Mesendoderm (in vitro differentiated cells): ENCODE data around the gene MINAR1.

Experiments
- DNase-seq: peaks from one replicate; pipeline ENCODE4 v3.0.0; 2013
- H2AK5ac ChIP-seq: 2 replicates; pipeline ENCODE4 v1.6.1; 2013; ENCODE audit warnings: low read length, inconsistent platforms
- H2BK120ac ChIP-seq: 2 replicates; pipeline ENCODE4 v1.6.1; 2013; ENCODE audit warnings: low read depth, mild to moderate bottlenecking, low read length, moderate library complexity, mixed read lengths
- H2BK15ac ChIP-seq: replicated peaks from 2 replicates; pipeline ENCODE4 v1.6.1; 2013; ENCODE audit warnings: low read depth, mild to moderate bottlenecking, moderate library complexity
- H2BK5ac ChIP-seq: 2 replicates; pipeline ENCODE4 v1.6.1; 2013; ENCODE audit warnings: low read length, inconsistent platforms
- H3K18ac ChIP-seq: 2 replicates; pipeline ENCODE4 v1.6.1; 2013; ENCODE audit warnings: mild to moderate bottlenecking, low read length, mixed read lengths
- H3K23ac ChIP-seq: one replicate; pipeline ENCODE4 v1.6.1; 2013; ENCODE audit warnings: low read length
- H3K27ac ChIP-seq: 2 replicates; pipeline ENCODE4 v1.5.1; 2013; ENCODE audit warnings: low read depth, mild to moderate bottlenecking, inconsistent platforms, low read length, moderate library complexity
- H3K27me3 ChIP-seq: 2 replicates; pipeline ENCODE4 v1.6.1; 2013; ENCODE audit warnings: low read length, control low read depth, mild to moderate bottlenecking, inconsistent platforms; ENCODE audit not compliant: insufficient read depth, poor library complexity
- H3K36me3 ChIP-seq: 2 replicates; pipeline ENCODE4 v1.6.1; 2013; ENCODE audit warnings: low read length, inconsistent platforms; ENCODE audit not compliant: control insufficient read depth, insufficient read depth
- H3K4ac ChIP-seq: one replicate; pipeline ENCODE4 v1.6.1; 2013; ENCODE audit warnings: low read depth, mild to moderate bottlenecking, low read length, moderate library complexity
- H3K4me1 ChIP-seq: 2 replicates; pipeline ENCODE4 v1.6.1; 2013; ENCODE audit warnings: low read depth, low read length, inconsistent platforms; ENCODE audit not compliant: control insufficient read depth
- H3K4me2 ChIP-seq: 2 replicates; pipeline ENCODE4 v1.6.1; 2013; ENCODE audit warnings: low read length
- H3K4me3 ChIP-seq: 2 replicates; pipeline ENCODE4 v1.5.1; 2013; ENCODE audit warnings: mild to moderate bottlenecking, low read length
- H3K56ac ChIP-seq: one replicate; pipeline ENCODE4 v1.6.1; 2013; ENCODE audit warnings: low read length
- H3K79me1 ChIP-seq: 2 replicates; pipeline ENCODE4 v1.6.1; 2013; ENCODE audit warnings: low read length, inconsistent platforms
- H3K79me2 ChIP-seq: 2 replicates; pipeline ENCODE4 v1.6.1; 2013; ENCODE audit warnings: mild to moderate bottlenecking, low read length; ENCODE audit not compliant: control insufficient read depth, insufficient read depth
- H3K9ac ChIP-seq: 2 replicates; pipeline ENCODE4 v1.6.1; 2013; ENCODE audit warnings: low read length, inconsistent platforms
- H4K5ac ChIP-seq: one replicate; pipeline ENCODE4 v1.6.1; 2013; ENCODE audit warnings: low read length
- H4K8ac ChIP-seq: one replicate; pipeline ENCODE4 v1.6.1; 2013; ENCODE audit warnings: low read depth, mild to moderate bottlenecking, control low read depth, low read length, moderate library complexity
- WGBS: extraction: QIAGEN DNeasy Blood & Tissue Kit; methylation state at CpG from one replicate; pipeline ENCODE4 v1.1.7; 2013; ENCODE audit warnings: low lambda C conversion rate, missing lambda C conversion rate; ENCODE audit not compliant: insufficient coverage; ENCODE audit errors: extremely low coverage; 5-methylcytosine and 5-hydroxymethylcytosine counted together

The MINAR1 gene

DNA sequence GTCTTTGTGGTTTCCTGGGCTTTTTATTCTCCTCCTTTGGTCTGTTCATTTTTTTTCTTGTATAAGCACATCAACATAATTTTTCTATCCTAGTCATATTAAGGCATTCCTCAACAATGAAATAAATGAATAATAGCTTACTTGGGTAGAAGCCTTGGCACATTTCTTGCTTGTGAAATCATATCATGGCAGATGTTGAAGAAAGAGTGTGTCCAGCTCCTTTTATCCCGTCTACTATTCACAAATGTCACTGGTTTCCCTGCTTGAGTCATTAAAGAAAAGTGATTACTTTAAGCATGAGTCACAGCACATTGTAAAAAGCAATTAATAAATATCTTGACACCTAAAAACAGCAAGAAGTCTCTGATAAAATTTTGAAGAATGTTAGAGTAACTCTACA is 42.1 kb downstream of the MINAR1 start:
- H3K18ac ChIP-seq = no peak overlapping the region
- no peak overlapping the region for H2BK15ac ChIP-seq
- H3K9ac ChIP-seq = no peak overlapping the region
- H3K27ac ChIP-seq = no peak overlapping the region
- H3K4me2 ChIP-seq = no peak overlapping the region
- no peak overlapping the region for H4K8ac ChIP-seq
- no peak overlapping the region for H3K23ac ChIP-seq
- DNase-seq = no peak
- no peak overlapping the region for H2BK5ac ChIP-seq
- H3K79me2 ChIP-seq = no peaks in the 10 kb centered on the region
- WGBS = no CpG with 5 or more reads among the region's 1 CpG
- no peak overlapping the region for H3K4ac ChIP-seq
- H3K36me3 ChIP-seq = no peaks in the 10 kb centered on the region
- no peak overlapping the region for H4K5ac ChIP-seq
- H3K4me3 ChIP-seq = no peak overlapping the region
- H3K79me1 ChIP-seq = no peaks in the 10 kb centered on the region
- H2BK120ac ChIP-seq = no peak overlapping the region
- H3K4me1 ChIP-seq = no peaks in the 10 kb centered on the region
- H2AK5ac ChIP-seq = no peak overlapping the region
- H3K27me3 ChIP-seq = no peaks in the 10 kb centered on the region
- no peak overlapping the region for H3K56ac ChIP-seq

DNA sequence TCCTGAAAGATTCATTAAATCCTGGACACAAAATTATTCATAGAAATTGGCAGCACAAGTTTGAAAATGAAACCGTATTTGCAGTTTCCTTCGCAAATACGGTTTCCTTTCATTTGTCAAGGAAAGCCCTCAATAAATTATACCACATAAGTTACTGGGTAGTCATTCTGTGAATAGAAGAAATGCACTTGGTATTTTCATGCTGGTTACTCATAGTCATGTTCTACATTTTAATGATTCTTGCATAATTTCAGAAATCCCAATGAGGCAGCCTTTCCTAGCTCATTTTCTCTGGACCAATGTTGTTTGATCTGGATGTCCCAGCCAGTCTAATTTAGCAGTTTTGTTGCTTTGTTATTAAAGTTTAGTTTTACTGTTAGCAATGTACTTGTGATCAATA is 43.2 kb downstream of the MINAR1 start:
- no peak overlapping the region for H2BK120ac ChIP-seq
- no peak overlapping the region for H3K4ac ChIP-seq
- no peak overlapping the region for H2AK5ac ChIP-seq
- WGBS = no CpG with 5 or more reads among the region's 3 CpGs
- H3K4me1 ChIP-seq = no peaks in the 10 kb centered on the region
- no peak overlapping the region for H3K18ac ChIP-seq
- H4K5ac ChIP-seq = no peak overlapping the region
- H3K23ac ChIP-seq = no peak overlapping the region
- no peaks in the 10 kb centered on the region for H3K27me3 ChIP-seq
- no peaks in the 10 kb centered on the region for H3K79me1 ChIP-seq
- H3K9ac ChIP-seq = no peak overlapping the region
- no peaks in the 10 kb centered on the region for H3K36me3 ChIP-seq
- no peak overlapping the region for H2BK5ac ChIP-seq
- no peak for DNase-seq
- H3K4me3 ChIP-seq = no peak overlapping the region
- H3K79me2 ChIP-seq = no peaks in the 10 kb centered on the region
- H3K27ac ChIP-seq = no peak overlapping the region
- H3K4me2 ChIP-seq = no peak overlapping the region
- H3K56ac ChIP-seq = no peak overlapping the region
- no peak overlapping the region for H2BK15ac ChIP-seq
- no peak overlapping the region for H4K8ac ChIP-seq

GRCh38 chr15:79478108-79478507 is 46.0 kb downstream of the MINAR1 start:
- DNase-seq = no peak
- no peak overlapping the region for H2BK15ac ChIP-seq

DNA sequence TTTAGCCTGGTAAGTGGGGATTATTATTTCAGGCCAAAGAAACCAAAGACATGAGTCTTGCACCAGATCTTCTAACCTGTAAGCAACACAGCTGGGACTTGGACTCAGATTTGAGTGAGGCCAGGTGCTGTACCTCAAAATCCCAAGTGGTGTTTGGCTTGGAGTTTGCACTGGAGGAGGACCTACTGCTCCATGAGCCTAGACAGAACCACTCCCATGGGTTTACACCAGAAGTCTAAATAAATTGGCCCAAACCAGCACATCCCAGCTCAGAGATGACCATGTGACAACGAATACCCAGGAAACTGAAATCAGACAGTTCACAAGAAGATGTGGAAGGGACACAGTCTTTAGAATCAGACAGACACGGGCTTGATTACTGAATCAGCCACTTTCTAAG is 47.5 kb downstream of the MINAR1 start:
- Histone ChIP-seq H3K18ac (no peak overlapping the region), H3K4me2 (no peak overlapping the region), H3K23ac (no peak overlapping the region), H3K36me3 (no peaks in the 10 kb centered on the region), H4K5ac (no peak overlapping the region), H3K79me2 (no peaks in the 10 kb centered on the region), H2BK5ac (no peak overlapping the region), H3K9ac (no peak overlapping the region), H3K4me1 (no peaks in the 10 kb centered on the region), H3K79me1 (no peaks in the 10 kb centered on the region), H2AK5ac (no peak overlapping the region), H3K4me3 (no peak overlapping the region), H3K27me3 (no peaks in the 10 kb centered on the region), H3K4ac (no peak overlapping the region), H2BK120ac (no peak overlapping the region), H3K56ac (no peak overlapping the region), H3K27ac (no peak overlapping the region), H4K8ac (no peak overlapping the region), H2BK15ac (no peak overlapping the region)
- WGBS = no CpG with 5 or more reads among the region's 2 CpGs
- DNase-seq = no peak

More at GRCh38 chr15:79478108-79478507, 46.0 kb downstream of the MINAR1 start:
- H3K56ac ChIP-seq = no peak overlapping the region
- no peak overlapping the region for H3K23ac ChIP-seq
- H3K79me2 ChIP-seq = no peaks in the 10 kb centered on the region
- no peak overlapping the region for H4K8ac ChIP-seq
- no peak overlapping the region for H3K9ac ChIP-seq
- H3K36me3 ChIP-seq = no peaks in the 10 kb centered on the region
- no peaks in the 10 kb centered on the region for H3K79me1 ChIP-seq
- H3K27ac ChIP-seq = no peak overlapping the region
- WGBS = no CpG with 5 or more reads among the region's 7 CpGs
- H3K4ac ChIP-seq = no peak overlapping the region
- H2BK5ac ChIP-seq = no peak overlapping the region
- no peak overlapping the region for H3K18ac ChIP-seq
- no peak overlapping the region for H2AK5ac ChIP-seq
- H3K27me3 ChIP-seq = no peaks in the 10 kb centered on the region
- no peak overlapping the region for H2BK120ac ChIP-seq
- no peak overlapping the region for H3K4me2 ChIP-seq
- H3K4me1 ChIP-seq = no peaks in the 10 kb centered on the region
- H4K5ac ChIP-seq = no peak overlapping the region
- no peak overlapping the region for H3K4me3 ChIP-seq

DNA sequence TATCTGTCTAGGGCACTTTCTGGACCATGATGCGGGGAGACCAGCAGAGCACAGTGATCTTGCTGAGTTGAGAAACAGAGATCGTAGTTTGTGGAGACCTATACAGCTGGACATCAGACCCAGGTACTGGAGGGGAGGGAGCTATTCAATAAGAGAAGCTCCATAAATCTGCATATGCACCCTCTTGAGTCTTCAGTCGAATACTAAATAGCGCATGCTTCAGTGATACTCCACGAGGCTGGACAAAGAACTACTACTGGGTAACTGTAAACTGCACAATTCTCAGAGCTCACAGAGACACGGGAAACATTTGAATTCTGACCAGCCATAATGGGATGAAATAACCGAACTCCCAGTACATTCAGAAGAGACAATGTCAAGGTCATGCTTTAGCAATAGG is 49.7 kb downstream of the MINAR1 start:
- H3K4ac ChIP-seq = no peak overlapping the region
- H3K27ac ChIP-seq = no peak overlapping the region
- H3K23ac ChIP-seq = no peak overlapping the region
- H3K4me1 ChIP-seq = no peaks in the 10 kb centered on the region
- H3K18ac ChIP-seq = no peak overlapping the region
- H3K4me3 ChIP-seq = no peak overlapping the region
- H2BK120ac ChIP-seq = no peak overlapping the region
- no peaks in the 10 kb centered on the region for H3K79me2 ChIP-seq
- no peak overlapping the region for H3K9ac ChIP-seq
- no peak overlapping the region for H2BK5ac ChIP-seq
- no peaks in the 10 kb centered on the region for H3K27me3 ChIP-seq
- no peak for DNase-seq
- no peak overlapping the region for H4K5ac ChIP-seq
- no peak overlapping the region for H4K8ac ChIP-seq
- no CpG with 5 or more reads among the region's 7 CpGs for WGBS
- no peaks in the 10 kb centered on the region for H3K36me3 ChIP-seq
- no peak overlapping the region for H3K56ac ChIP-seq
- no peak overlapping the region for H2BK15ac ChIP-seq
- no peak overlapping the region for H3K4me2 ChIP-seq
- H2AK5ac ChIP-seq = no peak overlapping the region
- H3K79me1 ChIP-seq = no peaks in the 10 kb centered on the region
